Measurements from ENCODE around the gene A1BG. TPM values are rescaled to one million over a fixed set of nuclear protein-coding genes. Genes with fewer than 3 reads are reported as not detected.

A1BG gene
- total and polyA plus RNA-seq, 4 donors = 1.2 to 53.4 (median 18.6) TPM

DNA sequence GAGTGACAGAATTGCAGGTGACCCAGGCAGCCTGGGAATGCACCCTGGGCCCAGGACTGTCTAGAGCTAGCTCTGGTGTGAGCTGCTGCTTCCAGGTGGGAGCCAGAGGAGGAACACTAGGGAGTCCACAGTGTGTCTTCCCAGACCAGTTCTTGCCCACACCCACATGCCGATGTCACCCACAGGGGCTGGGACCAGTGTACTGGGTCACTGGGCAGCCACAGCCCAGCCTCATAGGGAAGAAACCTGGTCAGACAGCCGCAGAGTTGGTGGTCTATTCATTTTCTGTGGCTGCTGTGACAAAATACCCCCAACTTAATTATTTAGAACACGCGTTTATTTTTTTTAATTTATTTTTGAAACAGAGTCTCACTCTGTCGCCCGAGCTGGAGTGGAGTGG lies 45.3 kb upstream of the A1BG start:
- 95 to 97% methylated on average over 6 of the region's 6 CpGs for WGBS, 2 donors
- H3K9ac ChIP-seq (ENCODE audit: insufficient read depth in 1 of 2, low read length in 2 of 2) = no peak overlapping the region
- H3K4me3 ChIP-seq = no peak overlapping the region
- peaks cover 0 to 16% (median 12%) of the 10 kb centered on the region in 4 donors for H3K36me3 ChIP-seq (ENCODE audit: control insufficient read depth in 4 of 4, insufficient read depth in 4 of 4, low read length in 4 of 4)
- H3K4me1 ChIP-seq (ENCODE audit: control insufficient read depth in 5 of 5, insufficient read depth in 5 of 5, low read length in 5 of 5) = peaks cover 0 to 18% (median 11%) of the 10 kb centered on the region in 5 donors
- ATAC-seq (ENCODE audit: insufficient read depth, low FRiP score) (no peak), DNase-seq (no peak)
- peaks cover 0 to 21% (median 11%) of the 10 kb centered on the region in 3 donors for H3K27me3 ChIP-seq (ENCODE audit: control insufficient read depth in 3 of 3, insufficient read depth in 3 of 3, low read length in 2 of 3)
- TF ChIP-seq, protein P1, sequence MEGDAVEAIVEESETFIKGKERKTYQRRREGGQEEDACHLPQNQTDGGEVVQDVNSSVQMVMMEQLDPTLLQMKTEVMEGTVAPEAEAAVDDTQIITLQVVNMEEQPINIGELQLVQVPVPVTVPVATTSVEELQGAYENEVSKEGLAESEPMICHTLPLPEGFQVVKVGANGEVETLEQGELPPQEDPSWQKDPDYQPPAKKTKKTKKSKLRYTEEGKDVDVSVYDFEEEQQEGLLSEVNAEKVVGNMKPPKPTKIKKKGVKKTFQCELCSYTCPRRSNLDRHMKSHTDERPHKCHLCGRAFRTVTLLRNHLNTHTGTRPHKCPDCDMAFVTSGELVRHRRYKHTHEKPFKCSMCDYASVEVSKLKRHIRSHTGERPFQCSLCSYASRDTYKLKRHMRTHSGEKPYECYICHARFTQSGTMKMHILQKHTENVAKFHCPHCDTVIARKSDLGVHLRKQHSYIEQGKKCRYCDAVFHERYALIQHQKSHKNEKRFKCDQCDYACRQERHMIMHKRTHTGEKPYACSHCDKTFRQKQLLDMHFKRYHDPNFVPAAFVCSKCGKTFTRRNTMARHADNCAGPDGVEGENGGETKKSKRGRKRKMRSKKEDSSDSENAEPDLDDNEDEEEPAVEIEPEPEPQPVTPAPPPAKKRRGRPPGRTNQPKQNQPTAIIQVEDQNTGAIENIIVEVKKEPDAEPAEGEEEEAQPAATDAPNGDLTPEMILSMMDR (IDR thresholded peaks at IDR 0.05; ENCODE audit: control extremely low read depth, extremely low read depth) = no peak
- peaks cover 0 to 5% (median 0%) of the 10 kb centered on the region in 4 donors for H3K9me3 ChIP-seq (ENCODE audit: control insufficient read depth in 4 of 4, insufficient read depth in 3 of 4, low read length in 3 of 4)
- no peak overlapping the region for H3K27ac ChIP-seq (ENCODE audit: low read depth in 1 of 2, low read length in 1 of 2)

DNA sequence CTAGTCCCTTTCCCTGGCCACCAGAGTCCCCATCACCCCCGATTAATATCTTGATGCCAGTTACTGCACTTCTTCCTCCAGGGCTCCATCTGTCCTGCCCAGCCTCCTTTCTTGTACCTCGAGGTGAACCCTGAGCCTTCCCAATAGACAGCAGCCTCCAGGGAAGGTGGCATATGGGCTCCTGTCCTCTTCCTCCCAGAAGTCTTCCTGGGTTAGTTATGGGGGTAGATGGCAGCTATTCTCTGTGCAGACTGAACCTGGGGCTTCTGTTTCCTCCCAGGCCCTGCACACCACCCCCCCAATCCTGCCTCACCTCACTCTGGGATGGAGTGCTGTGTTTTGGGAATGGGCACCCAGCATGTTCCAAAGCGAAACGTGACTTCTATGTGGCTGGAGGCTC lies 44.8 kb upstream of the A1BG start:
- WGBS, 2 donors = 83 to 84% methylated on average over 4 of the region's 4 CpGs

DNA sequence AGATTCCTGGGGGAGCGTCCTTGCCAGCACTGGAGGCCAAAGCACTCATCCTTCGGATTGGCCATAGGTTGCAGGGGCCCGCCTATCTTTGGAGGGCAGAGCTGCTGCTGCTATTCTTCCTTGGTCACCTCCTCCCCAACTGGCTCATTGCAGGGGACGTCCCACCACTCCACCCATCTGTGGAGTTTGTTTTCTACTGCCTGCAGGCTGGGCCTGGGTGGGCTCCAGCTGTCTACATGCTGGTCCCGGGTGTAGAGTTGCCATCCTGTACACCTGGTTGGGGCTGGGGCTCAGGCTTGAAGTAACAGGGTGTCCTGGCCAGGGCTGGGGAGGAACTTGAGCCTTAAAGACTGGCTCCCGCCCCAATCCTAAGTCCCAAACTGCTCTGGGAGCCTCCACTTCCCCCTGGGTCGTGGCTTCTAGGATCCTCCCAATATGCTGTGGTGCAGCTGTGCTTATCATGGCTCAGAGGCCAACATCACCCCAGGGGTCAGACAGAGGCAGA lies 44.3 kb upstream of the A1BG start:
- ATAC-seq (ENCODE audit: insufficient read depth, low FRiP score) = no peak
- Histone ChIP-seq H3K9me3 (ENCODE audit: control insufficient read depth in 4 of 4, insufficient read depth in 3 of 4, low read length in 3 of 4) (peaks cover 0 to 5% (median 0%) of the 10 kb centered on the region in 4 donors), H3K4me1 (ENCODE audit: control insufficient read depth in 5 of 5, insufficient read depth in 5 of 5, low read length in 5 of 5) (peaks cover 0 to 18% (median 11%) of the 10 kb centered on the region in 5 donors), H3K27ac (ENCODE audit: low read depth in 1 of 2, low read length in 1 of 2) (no peak overlapping the region), H3K36me3 (ENCODE audit: control insufficient read depth in 4 of 4, insufficient read depth in 4 of 4, low read length in 4 of 4) (peaks cover 3 to 24% (median 20%) of the 10 kb centered on the region in 4 donors), H3K27me3 (ENCODE audit: control insufficient read depth in 3 of 3, insufficient read depth in 3 of 3, low read length in 2 of 3) (peaks cover 0 to 21% (median 11%) of the 10 kb centered on the region in 3 donors), H3K9ac (ENCODE audit: insufficient read depth in 1 of 2, low read length in 2 of 2) (no peak overlapping the region), H3K4me3 (no peak overlapping the region)
- TF ChIP-seq, protein P1 (IDR thresholded peaks at IDR 0.05; ENCODE audit: control extremely low read depth, extremely low read depth) = no peak
- 73 to 74% methylated on average over 7 of the region's 7 CpGs for WGBS, 2 donors
- DNase-seq = no peak

More for the DNA sequence above, 44.8 kb upstream of the A1BG start:
- H3K9ac ChIP-seq (ENCODE audit: insufficient read depth in 1 of 2, low read length in 2 of 2) = no peak overlapping the region
- peaks cover 0 to 5% (median 0%) of the 10 kb centered on the region in 4 donors for H3K9me3 ChIP-seq (ENCODE audit: control insufficient read depth in 4 of 4, insufficient read depth in 3 of 4, low read length in 3 of 4)
- H3K27ac ChIP-seq (ENCODE audit: low read depth in 1 of 2, low read length in 1 of 2) = no peak overlapping the region
- no peak for ATAC-seq (ENCODE audit: insufficient read depth, low FRiP score)
- H3K36me3 ChIP-seq (ENCODE audit: control insufficient read depth in 4 of 4, insufficient read depth in 4 of 4, low read length in 4 of 4) = peaks cover 0 to 20% (median 16%) of the 10 kb centered on the region in 4 donors
- TF ChIP-seq, protein P1 (IDR thresholded peaks at IDR 0.05; ENCODE audit: control extremely low read depth, extremely low read depth) = no peak
- H3K4me3 ChIP-seq = no peak overlapping the region
- no peak for DNase-seq
- H3K27me3 ChIP-seq (ENCODE audit: control insufficient read depth in 3 of 3, insufficient read depth in 3 of 3, low read length in 2 of 3) = peaks cover 0 to 21% (median 11%) of the 10 kb centered on the region in 3 donors
- peaks cover 0 to 18% (median 11%) of the 10 kb centered on the region in 5 donors for H3K4me1 ChIP-seq (ENCODE audit: control insufficient read depth in 5 of 5, insufficient read depth in 5 of 5, low read length in 5 of 5)
